Motor neuron (in vitro differentiated cells): ENCODE measurements around the gene HEXB. TPM values are rescaled to one million over a fixed set of nuclear protein-coding genes. Genes with fewer than 3 reads are reported as not detected.
"Not testable (repeated sequence)": the region's sequence is repeated elsewhere in the genome, so short reads cannot be mapped to it uniquely, and the experiment has no call there.

Experiments used
- ATAC-seq, 8 experiments: fragments of 200-7000 bp; cut with Tn5 transposase; replicated peaks in 6 of 8; 2 replicates each; pipeline ENCODE4 v1.8.0; 2021; ENCODE audit warnings: mild to moderate bottlenecking in 8 of 8, moderate library complexity in 8 of 8
- H3K27ac ChIP-seq, 2 donors: fragments of 250-450 bp; sonication (Bioruptor Pico); 2 replicates each; pipeline ENCODE4 v1.9.0; 2021; ENCODE audit warnings: antibody characterized with exemption in 2 of 2, mild to moderate bottlenecking in 2 of 2, moderate library complexity in 1 of 2
- H3K4me1 ChIP-seq, 2 donors: fragments of 250-450 bp; sonication (Bioruptor Pico); replicated peaks in 1 of 2; 2 replicates each; pipeline ENCODE4 v1.6.1; 2021; ENCODE audit warnings: antibody characterized with exemption in 2 of 2, mild to moderate bottlenecking in 2 of 2, moderate library complexity in 1 of 2
- H3K4me3 ChIP-seq, 5 donors: fragments of 250-450 bp; sonication (Bioruptor Pico); 2 replicates each; pipeline ENCODE4 v1.9.0; 2021; ENCODE audit warnings: antibody characterized with exemption in 5 of 5, mild to moderate bottlenecking in 5 of 5, moderate library complexity in 4 of 5
- whole genome bisulfite sequencing, 10 experiments: fragments of 450-650 bp; shearing (Covaris generic); methylation state at CpG; one replicate each; pipeline ENCODE4 v1.0.0; 2022; 5-methylcytosine and 5-hydroxymethylcytosine counted together
- in situ Hi-C, 9 experiments: fragments of 400-800 bp; cut with MboI; loops; one replicate each; pipeline ENCODE4 v1.15.0; 2021; ENCODE audit warnings: low sequenced_read_pairs in 9 of 9, low pct_unique_long_range_greater_than_20kb in 2 of 9; ENCODE audit not compliant: unreplicated experiment in 9 of 9
- total RNA-seq, 8 experiments: library from RNA; unstranded; fragments of 300-600 nt; gene quantifications; 2 replicates each; pipeline versions ENCODE4 v1.2.3 to v1.2.4, GENCODE V29; 2022

HEXB gene
- total RNA-seq, 8 experiments from 2014 or later, result 21.8 to 275 (median 46.6) TPM

DNA sequence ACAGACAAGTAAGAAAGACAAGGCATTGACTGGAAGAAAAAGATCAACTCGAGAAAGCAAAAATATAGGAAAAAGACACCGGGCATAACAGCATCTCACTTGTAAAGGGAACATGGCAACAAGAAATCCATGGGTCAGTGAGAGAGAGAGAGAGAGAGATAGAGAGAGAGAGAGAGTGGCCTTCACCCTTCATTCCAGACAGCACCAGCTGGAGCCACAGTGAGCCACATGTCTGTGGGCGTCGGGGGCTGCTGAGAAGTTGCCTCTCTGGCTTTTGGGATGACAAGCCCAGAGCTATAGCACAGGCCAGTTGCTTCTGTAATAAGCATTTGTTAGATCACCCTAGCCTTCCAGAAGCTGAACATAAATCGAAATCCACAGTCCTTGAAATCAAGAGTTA lies 24.2 kb upstream of the HEXB start:
- no peak overlapping the region for H3K4me3 ChIP-seq
- in situ Hi-C loops, result loop anchor here in 4 of 9 experiments (25.0 kb wide), 2 partner anchors 251 to 1074 kb away; no protein-coding TSS in a partner anchor
- peak in 4 of 8 experiments; percentile 21 to 40 (median 38) for ATAC-seq
- peaks cover 7 to 9% of the 10 kb centered on the region in 2 donors for H3K4me1 ChIP-seq
- H3K27ac ChIP-seq, result no peak overlapping the region
- 51 to 93% (median 87%) methylated on average over 2 to 5 of the region's 5 CpGs; no CpG with 5 or more reads in 1 of the 10 experiments for WGBS, 10 experiments

DNA sequence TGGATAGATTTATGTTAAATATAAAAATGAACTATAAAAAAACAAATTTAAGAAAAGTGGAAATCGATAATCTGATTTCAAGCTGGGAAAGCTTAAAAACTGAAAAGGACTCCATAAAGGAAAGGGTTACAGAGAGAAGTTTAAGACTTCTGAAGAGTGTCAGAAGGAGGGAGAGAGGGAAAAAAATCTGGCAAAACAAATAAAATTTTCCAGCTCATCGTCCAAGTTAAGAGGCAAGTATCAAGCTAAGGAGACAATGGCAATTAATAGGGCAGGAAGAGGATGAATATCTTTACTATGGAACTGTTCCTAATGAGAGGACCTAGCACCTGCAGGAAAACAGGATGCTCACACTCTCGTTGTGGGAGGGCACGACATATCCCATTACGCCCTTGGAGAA lies 20.5 kb upstream of the HEXB start:
- ATAC-seq, result no peak
- Histone ChIP-seq H3K4me3 (no peak overlapping the region), H3K27ac (no peak overlapping the region), H3K4me1 (peaks cover 15 to 39% of the 10 kb centered on the region in 2 donors)
- in situ Hi-C loops, result loop anchor here in 4 of 9 experiments (25.0 kb wide), 2 partner anchors 248 to 1077 kb away; no protein-coding TSS in a partner anchor
- 22 to 90% (median 74%) methylated on average over 1 to 5 of the region's 5 CpGs for WGBS, 10 experiments

DNA sequence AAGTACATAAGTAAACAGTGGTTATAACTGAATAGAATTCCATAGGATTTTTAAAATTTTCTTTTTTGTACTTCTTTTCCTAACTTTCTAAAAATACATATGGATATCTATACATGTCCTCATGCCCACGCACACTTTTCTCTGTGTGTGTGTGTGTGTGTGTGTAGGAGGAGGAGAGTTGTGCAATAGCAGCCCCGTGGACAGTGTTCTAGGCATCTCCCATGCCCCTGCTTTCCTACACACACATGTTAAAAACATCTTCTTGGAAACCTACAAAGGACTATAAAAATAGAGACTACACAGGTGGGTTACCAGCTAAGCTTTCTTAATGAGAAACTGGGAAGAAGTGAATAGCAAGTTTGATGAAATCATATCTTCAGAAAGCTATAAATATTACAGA lies 19.8 kb upstream of the HEXB start:
- Histone ChIP-seq H3K4me3 (no peak overlapping the region), H3K27ac (no peak overlapping the region), H3K4me1 (peaks cover 19 to 44% of the 10 kb centered on the region in 2 donors)
- ATAC-seq, result no peak
- WGBS, 10 experiments, result 0 to 100% (median 73%) methylated on average over 1 to 2 of the region's 2 CpGs; no CpG with 5 or more reads in 2 of the 10 experiments
- in situ Hi-C loops, result loop anchor here in 4 of 9 experiments (25.0 kb wide), 2 partner anchors 247 to 1078 kb away; no protein-coding TSS in a partner anchor

DNA sequence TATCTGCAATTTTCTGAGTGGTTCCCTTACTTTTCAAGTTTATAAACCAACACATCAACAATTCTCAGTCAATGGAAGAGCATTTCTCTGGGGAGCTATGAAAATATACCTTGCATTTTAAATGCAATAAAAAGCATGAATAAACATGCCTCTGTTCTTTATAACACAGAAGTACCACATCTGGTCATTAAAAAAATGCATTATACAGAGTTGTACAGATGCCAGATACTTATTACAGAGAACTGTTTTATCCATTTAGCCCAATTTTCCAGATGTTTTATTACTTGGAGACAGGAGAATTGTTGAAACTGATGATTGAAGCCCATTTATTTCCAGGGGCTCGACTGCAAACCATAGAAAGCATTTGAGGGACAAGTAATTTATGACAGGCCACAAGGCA lies 19.2 kb upstream of the HEXB start:
- WGBS, 10 experiments, result 0 to 71% (median 17%) methylated on average over 1 of the region's 1 CpG; no CpG with 5 or more reads in 1 of the 10 experiments
- Histone ChIP-seq H3K4me3 (no peak overlapping the region), H3K27ac (no peak overlapping the region), H3K4me1 (peaks cover 19 to 46% of the 10 kb centered on the region in 2 donors)
- in situ Hi-C loops, result loop anchor here in 4 of 9 experiments (25.0 kb wide), 2 partner anchors 246 to 1079 kb away; no protein-coding TSS in a partner anchor
- peak in 1 of 8 experiments; percentile 41 for ATAC-seq

DNA sequence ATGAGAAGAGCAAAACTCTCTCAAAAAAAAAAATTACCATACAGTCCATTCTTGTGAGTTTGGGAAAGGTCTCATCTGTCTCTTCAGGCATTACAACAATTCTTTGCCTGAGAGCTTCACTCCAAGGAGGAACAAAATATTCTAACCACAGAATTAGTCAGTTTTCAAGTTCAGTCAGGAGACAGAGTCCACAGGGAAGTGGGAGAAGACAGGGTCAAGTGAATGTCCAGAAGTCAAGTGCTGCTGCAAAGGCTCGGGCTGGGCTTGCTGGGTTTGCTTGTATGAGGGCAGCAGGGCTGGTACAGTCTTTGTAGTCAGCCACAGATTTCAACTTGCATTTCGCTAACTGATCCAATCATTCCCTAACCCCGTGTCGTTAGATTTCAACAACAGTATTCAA lies 17.6 kb upstream of the HEXB start:
- peaks cover 19 to 49% of the 10 kb centered on the region in 2 donors for H3K4me1 ChIP-seq
- ATAC-seq, result peak in 2 of 8 experiments; percentile 7
- in situ Hi-C loops, result loop anchor here in 4 of 9 experiments (25.0 kb wide), 2 partner anchors 245 to 1080 kb away; no protein-coding TSS in a partner anchor
- 20 to 93% (median 75%) methylated on average over 1 to 4 of the region's 4 CpGs; no CpG with 5 or more reads in 2 of the 10 experiments for WGBS, 10 experiments
- no peak overlapping the region for H3K27ac ChIP-seq
- H3K4me3 ChIP-seq, result no peak overlapping the region

DNA sequence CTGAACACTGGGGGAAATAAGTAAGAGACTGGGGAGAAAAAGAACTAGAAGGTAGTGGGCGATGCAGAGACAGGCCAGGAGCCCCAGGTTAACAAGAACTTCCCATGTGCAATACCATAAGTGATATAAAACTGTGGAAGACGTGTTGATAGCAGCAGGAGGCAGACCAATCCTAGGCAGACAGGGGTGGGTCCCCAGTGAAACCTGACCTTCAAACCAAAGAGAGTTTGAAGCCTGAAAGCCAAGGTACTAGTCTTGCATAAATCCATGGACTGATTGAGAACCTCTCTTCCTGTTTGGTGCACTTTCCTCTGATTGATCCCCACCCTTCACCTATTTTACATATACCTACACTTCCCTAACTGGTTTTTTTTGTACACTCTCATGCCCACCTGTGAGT lies 15.2 kb upstream of the HEXB start:
- peaks cover 19 to 49% of the 10 kb centered on the region in 2 donors for H3K4me1 ChIP-seq
- no peak overlapping the region for H3K27ac ChIP-seq
- H3K4me3 ChIP-seq, result no peak overlapping the region
- in situ Hi-C loops, result loop anchor here in 5 of 9 experiments (10.0 to 25.0 kb wide), 3 partner anchors 242 to 1083 kb away; no protein-coding TSS in a partner anchor
- peak in 3 of 8 experiments; percentile 18 to 35 (median 25) for ATAC-seq
- 0 to 100% (median 50%) methylated on average over 1 to 2 of the region's 2 CpGs; no CpG with 5 or more reads in 2 of the 10 experiments for WGBS, 10 experiments

DNA sequence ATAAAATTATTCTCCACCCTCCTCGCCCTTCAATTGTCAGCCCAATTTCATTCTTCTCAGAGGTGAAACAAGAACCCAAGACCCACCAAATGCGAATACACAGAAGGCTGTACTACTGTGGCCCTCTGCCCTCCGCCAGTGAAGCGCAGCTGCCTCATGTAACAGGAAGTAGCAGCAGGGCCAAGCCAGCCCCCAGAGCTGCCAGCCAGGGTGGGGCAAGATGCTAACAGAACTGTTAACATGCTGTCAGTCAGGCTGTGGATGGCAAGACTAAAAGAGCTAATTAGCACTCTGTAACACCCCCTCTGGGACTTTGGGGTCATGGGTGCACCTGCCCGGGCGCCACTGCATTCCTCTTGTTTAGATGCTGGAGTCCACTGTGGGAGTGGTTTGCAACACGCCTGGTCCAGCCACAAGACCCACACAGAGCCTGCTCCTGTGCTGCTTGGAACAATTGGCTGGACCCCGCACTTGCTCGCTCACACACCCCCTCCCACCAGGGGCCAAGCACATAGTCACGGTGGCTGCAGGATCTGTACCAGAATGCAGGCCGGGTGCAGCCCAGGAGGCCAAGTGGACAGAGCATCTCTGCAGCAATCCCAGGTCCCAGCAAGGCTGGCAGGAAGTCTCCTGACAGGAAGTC lies 14.5 kb upstream of the HEXB start:
- in situ Hi-C loops, result loop anchor here in 5 of 9 experiments (10.0 to 25.0 kb wide), 3 partner anchors 242 to 1083 kb away; no protein-coding TSS in a partner anchor
- Histone ChIP-seq H3K4me1 (peaks cover 19 to 47% of the 10 kb centered on the region in 2 donors), H3K4me3 (no peak overlapping the region), H3K27ac (no peak overlapping the region)
- ATAC-seq, result peak in 2 of 8 experiments; percentile 71 to 72
- 50 to 93% (median 77%) methylated on average over 1 to 8 of the region's 11 CpGs; no CpG with 5 or more reads in 2 of the 10 experiments for WGBS, 10 experiments

DNA sequence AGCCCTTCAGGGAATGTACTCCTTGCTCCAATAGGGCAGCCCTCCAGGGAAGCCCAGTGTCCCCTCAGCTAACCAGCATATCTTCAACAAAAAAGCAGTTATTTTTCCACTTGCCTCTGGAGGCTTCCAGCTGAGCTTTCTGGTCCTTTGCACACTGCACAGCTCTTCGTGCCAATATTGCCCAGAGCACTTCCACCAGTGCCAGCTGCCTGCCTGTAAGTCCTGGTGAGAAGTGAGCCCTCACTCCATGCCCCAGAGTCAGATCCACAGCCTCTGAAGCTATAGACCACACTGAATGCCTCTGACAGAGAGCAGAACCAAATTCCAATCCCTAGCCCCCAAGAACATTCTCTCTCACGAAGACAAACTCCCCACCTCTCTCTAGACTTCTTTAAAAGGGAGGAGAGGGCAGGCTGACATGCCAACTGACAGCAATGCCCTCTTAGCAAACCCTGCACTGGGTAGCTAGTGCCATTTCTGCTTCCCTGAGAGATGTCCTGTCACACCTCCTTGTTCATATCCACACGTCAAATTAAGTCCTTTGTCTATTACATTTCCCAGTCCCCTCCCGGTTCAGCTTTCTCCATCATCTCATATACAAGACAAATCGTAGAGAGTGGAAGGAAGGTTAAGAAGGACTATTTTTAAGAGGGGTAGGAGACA lies 12.7 kb upstream of the HEXB start:
- H3K4me3 ChIP-seq, result no peak overlapping the region
- no peak overlapping the region for H3K27ac ChIP-seq
- ATAC-seq, result no peak
- in situ Hi-C loops, result loop anchor here in 5 of 9 experiments (10.0 to 25.0 kb wide), 3 partner anchors 240 to 1085 kb away; no protein-coding TSS in a partner anchor
- H3K4me1 ChIP-seq, result peaks cover 17 to 32% of the 10 kb centered on the region in 2 donors
- WGBS, 10 experiments, result 18 to 83% (median 58%) methylated on average over 1 to 4 of the region's 5 CpGs; no CpG with 5 or more reads in 2 of the 10 experiments

DNA sequence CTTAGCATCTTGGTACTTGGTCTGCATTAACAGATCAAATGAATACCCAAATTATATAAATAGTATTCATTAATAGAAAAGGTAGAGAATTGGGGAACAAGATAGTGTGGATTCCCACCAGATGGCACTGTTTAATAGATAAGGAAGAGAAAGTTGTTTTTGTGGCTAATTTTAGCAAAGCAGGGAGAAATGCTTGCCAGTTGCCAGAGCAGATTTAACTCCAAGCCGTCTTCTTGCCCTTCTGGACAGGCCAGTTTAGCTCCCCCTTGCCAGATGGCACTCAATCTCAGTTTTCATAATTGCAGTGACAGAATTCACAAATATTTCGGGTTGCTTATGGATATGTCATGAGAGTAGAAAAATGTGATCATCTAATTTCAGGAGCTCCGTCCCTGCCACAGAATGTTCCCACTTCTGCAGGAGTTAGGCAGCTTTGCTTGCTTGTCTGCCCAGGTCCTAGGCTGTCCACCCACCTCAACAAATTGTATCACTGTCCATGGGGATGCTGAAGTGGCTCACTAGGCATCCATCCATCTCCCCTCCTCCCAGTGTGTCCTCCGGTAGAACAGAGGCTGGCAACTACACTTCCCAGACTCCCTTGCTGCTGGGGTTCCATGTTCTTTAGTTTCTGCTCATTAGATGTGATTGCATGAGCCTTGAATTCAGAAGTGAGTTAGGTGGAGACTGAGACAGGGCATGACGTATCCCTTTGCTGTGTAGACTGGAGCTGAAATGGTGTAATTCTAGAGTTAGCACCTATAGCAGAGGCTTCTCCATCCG lies 11.8 kb upstream of the HEXB start:
- Histone ChIP-seq H3K4me3 (no peak overlapping the region), H3K27ac (no peak overlapping the region), H3K4me1 (peaks cover 13 to 23% of the 10 kb centered on the region in 2 donors)
- 14 to 83% (median 58%) methylated on average over 1 to 4 of the region's 6 CpGs for WGBS, 10 experiments
- peak in 3 of 8 experiments; percentile 68 to 78 (median 71) for ATAC-seq
- in situ Hi-C loops, result loop anchor here in 5 of 9 experiments (10.0 to 25.0 kb wide), 3 partner anchors 239 to 1086 kb away; no protein-coding TSS in a partner anchor

DNA sequence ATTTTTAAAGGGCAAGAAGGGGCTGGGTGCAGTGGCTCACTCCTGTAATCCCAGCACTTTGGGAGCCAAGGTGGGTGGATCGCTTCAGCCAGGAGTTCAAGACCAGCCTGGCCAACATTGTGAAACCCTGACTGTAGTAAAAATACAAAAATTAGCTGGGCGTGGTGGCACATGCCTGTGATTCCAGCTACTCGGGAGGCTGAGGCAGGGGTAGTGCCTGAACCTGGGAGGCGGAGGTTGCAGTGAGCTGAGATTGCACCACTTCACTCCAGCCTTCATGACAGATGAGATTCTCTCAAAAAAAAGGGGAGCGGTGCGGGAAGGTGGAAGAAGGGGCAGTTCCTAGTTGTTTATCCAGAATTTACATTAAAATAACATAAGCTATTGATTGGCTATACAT lies 8.6 kb upstream of the HEXB start:
- in situ Hi-C loops, result loop anchor here in 2 of 9 experiments (10.0 kb wide), 1 partner anchor 238 kb away; no protein-coding TSS in a partner anchor
- H3K27ac ChIP-seq, ATAC-seq, H3K4me3 ChIP-seq, H3K4me1 ChIP-seq: not testable (repeated sequence)
- 67 to 100% (median 87%) methylated on average over 1 to 5 of the region's 6 CpGs; no CpG with 5 or more reads in 1 of the 10 experiments for WGBS, 10 experiments

DNA sequence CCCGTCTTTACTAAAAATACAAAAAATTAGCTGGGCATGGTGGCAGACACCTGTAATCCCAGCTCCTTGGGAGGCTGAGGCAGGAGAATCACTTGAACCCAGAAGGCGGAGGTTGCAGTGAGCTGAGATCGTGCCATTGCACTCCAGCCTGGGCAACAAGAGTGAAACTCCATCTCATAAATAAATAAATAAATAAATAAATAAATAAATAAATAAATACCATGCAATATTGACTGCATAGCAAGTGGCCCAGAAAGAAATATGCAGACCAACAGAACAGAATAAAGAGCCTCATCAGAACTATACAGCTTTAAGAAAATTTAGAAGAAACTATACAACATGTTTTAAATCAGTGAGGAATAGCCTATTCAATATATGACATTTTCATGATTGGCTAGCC lies 6.9 kb upstream of the HEXB start:
- 88 to 100% (median 100%) methylated on average over 1 to 3 of the region's 3 CpGs; no CpG with 5 or more reads in 4 of the 10 experiments for WGBS, 10 experiments
- in situ Hi-C loops, result loop anchor here in 2 of 9 experiments (10.0 kb wide), 1 partner anchor 237 kb away; no protein-coding TSS in a partner anchor
- not testable (repeated sequence) for ATAC-seq, H3K4me1 ChIP-seq, H3K27ac ChIP-seq, H3K4me3 ChIP-seq

DNA sequence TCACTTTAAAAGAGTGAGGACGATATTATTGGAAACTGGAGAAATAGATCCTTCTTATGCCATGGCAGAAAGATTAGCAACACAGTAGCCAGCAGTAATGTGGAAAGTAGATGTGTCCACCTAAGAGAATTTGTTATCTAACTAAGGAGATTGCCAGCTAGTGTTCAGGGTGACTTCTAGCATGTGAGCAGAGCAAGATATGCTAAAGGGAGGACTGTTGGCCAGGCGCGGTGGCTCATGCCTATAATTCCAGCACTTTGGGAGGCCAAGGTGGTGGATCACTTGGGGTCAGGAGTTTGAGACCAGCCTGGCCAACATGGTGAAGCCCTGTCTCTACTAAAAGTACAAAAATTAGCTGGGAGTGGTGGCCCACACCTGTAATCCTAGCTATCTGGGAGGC lies 5.7 kb upstream of the HEXB start:
- in situ Hi-C loops, result loop anchor here in 2 of 9 experiments (10.0 kb wide), 1 partner anchor 236 kb away; no protein-coding TSS in a partner anchor
- not testable (repeated sequence) for H3K4me3 ChIP-seq, H3K27ac ChIP-seq, H3K4me1 ChIP-seq, ATAC-seq
- 50 to 100% (median 85%) methylated on average over 1 to 3 of the region's 3 CpGs; no CpG with 5 or more reads in 1 of the 10 experiments for WGBS, 10 experiments
